ENCODE results near the gene ABHD13.

ABHD13 gene

GRCh38 chr13:108283110-108283509, 64.9 kb downstream of the ABHD13 start:
- no peak for DNase-seq (ENCODE audit: low read depth)
